ENCODE results near the gene EPHA7. TPM values are rescaled to one million over a fixed set of nuclear protein-coding genes. Genes with fewer than 3 reads are reported as not detected.

Gene EPHA7
- total RNA-seq, 1 experiment from 2014 or later: 9.5 TPM

DNA sequence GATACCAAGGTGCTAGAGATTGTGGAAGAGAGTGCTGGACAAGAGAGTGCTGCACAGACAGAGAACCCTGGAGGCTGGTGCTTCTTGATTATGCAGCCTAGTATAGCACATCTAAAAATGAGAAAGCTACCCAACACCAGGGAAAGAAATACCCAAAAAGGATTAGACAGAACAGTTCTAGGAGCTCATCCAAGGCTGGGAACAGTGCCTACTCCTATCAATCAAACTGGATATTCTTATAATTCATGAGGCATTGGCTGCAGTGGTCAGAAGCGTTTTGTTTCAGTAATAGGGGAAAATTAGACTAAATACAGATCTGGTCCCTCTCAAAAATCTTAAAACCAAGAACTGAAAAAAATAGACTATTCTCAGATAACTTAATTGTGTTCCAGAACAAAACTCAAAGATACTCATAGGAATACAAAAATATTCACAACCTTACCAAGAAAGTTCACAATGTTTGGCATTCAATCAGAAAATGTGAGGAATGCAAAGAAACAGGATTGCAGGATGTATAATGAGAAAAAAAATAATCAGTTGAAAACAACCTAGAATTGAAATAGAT, 222.9 kb downstream of the EPHA7 start:
- Mint-ChIP-seq H3K4me1 (no peaks in the 10 kb centered on the region), H3K9me3 (peaks cover 9 to 16% of the 10 kb centered on the region in 2 experiments), H3K27ac (no peak overlapping the region), H3K27me3 (ENCODE audit: low read depth) (no peaks in the 10 kb centered on the region), H3K36me3 (ENCODE audit: insufficient read depth in 1 of 3, low read depth in 3 of 3) (peaks cover 5 to 16% (median 14%) of the 10 kb centered on the region in 3 experiments), H3K4me3 (no peak overlapping the region)
- Histone ChIP-seq H3K4me2 (ENCODE audit: insufficient read depth, insufficient read length, low read length) (no peak overlapping the region), H2AK5ac (ENCODE audit: insufficient read length, low read length) (no peak overlapping the region), H3T11ph (ENCODE audit: low read length) (no peak overlapping the region), H2BK12ac (ENCODE audit: insufficient read length, low read depth, low read length) (no peak overlapping the region), H4K8ac (replicated peaks; ENCODE audit: insufficient read length, low read depth, low read length) (no peak overlapping the region), H2BK20ac (ENCODE audit: low read depth, low read length, poor library complexity, severe bottlenecking) (no peak overlapping the region), H3K18ac (ENCODE audit: insufficient read length, low read depth, low read length) (no peak overlapping the region), H4K5ac (ENCODE audit: insufficient read length, low read depth, low read length) (no peak overlapping the region), H2BK5ac (ENCODE audit: insufficient read length, low read length) (no peak overlapping the region), H3K23me2 (ENCODE audit: insufficient read length, low read depth, low read length, poor library complexity, severe bottlenecking) (no peaks in the 10 kb centered on the region), H3K56ac (ENCODE audit: insufficient read length, low read depth, low read length) (no peak overlapping the region), H3K27ac (ENCODE audit: insufficient read length, low read depth, low read length) (no peak overlapping the region), H3K9ac (ENCODE audit: extremely low read depth, insufficient read length, low read length) (no peak overlapping the region), H3K79me2 (ENCODE audit: insufficient read depth, low read length) (no peaks in the 10 kb centered on the region), H4K20me1 (ENCODE audit: control insufficient read depth, insufficient read depth, insufficient read length) (no peaks in the 10 kb centered on the region), H3K79me1 (ENCODE audit: insufficient read depth, low read depth, low read length, poor library complexity, severe bottlenecking) (no peaks in the 10 kb centered on the region), H3K27me3 (ENCODE audit: insufficient read depth, low read length) (no peaks in the 10 kb centered on the region), H3K4ac (ENCODE audit: low read depth, low read length) (no peak overlapping the region), H4K91ac (ENCODE audit: insufficient read length, low read depth, low read length) (no peak overlapping the region), H3K23ac (ENCODE audit: insufficient read length, low read depth, low read length) (no peak overlapping the region), H2BK120ac (ENCODE audit: low read depth, low read length, poor library complexity, severe bottlenecking) (no peak overlapping the region), H3K14ac (ENCODE audit: insufficient read depth, low read length) (no peak overlapping the region), H2AFZ (ENCODE audit: low read length) (no peak overlapping the region), H2BK15ac (ENCODE audit: low read depth, low read length) (no peak overlapping the region), H3K4me1 (ENCODE audit: insufficient read depth, low read length) (no peaks in the 10 kb centered on the region), H3K9me3 (ENCODE audit: control insufficient read depth, low read depth, low read length) (no peaks in the 10 kb centered on the region)
- TF ChIP-seq, protein P1, sequence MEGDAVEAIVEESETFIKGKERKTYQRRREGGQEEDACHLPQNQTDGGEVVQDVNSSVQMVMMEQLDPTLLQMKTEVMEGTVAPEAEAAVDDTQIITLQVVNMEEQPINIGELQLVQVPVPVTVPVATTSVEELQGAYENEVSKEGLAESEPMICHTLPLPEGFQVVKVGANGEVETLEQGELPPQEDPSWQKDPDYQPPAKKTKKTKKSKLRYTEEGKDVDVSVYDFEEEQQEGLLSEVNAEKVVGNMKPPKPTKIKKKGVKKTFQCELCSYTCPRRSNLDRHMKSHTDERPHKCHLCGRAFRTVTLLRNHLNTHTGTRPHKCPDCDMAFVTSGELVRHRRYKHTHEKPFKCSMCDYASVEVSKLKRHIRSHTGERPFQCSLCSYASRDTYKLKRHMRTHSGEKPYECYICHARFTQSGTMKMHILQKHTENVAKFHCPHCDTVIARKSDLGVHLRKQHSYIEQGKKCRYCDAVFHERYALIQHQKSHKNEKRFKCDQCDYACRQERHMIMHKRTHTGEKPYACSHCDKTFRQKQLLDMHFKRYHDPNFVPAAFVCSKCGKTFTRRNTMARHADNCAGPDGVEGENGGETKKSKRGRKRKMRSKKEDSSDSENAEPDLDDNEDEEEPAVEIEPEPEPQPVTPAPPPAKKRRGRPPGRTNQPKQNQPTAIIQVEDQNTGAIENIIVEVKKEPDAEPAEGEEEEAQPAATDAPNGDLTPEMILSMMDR (conservative IDR thresholded peaks at IDR 0.05): no peak
- WGBS (ENCODE audit: extremely low coverage, insufficient read length, low lambda C conversion rate): no CpG with 5 or more reads among the region's 1 CpG
- DNase-seq: no peak

Measured in H9 (cell line).